IMR-90 (cell line): Measurements from ENCODE around the gene WDR11. TPM values are rescaled to one million over a fixed set of nuclear protein-coding genes. Genes with fewer than 3 reads are reported as not detected.

ENCODE experiments used
- ATAC-seq: fragments of 200-7000 bp; cut with Tn5 transposase; 2 replicates; pipeline ENCODE4 v1.9.1; 2020; ENCODE audit warnings: low read depth, mild to moderate bottlenecking, moderate library complexity
- BruUV-seq: library from RNA; stranded (reverse); fragments of 400-500 nt; replicated peaks from 2 replicates; lab custom pipeline; 2021; lab: Mats Ljungman, UMichigan
- CTCF ChIA-PET: fragments of 300-600 bp; formaldehyde crosslinking; extraction: SDS; loops from one replicate; lab custom pipeline; 2021; ENCODE audit warnings: antibody characterized with exemption; lab: Yijun Ruan, JAX
- POLR2A ChIA-PET: fragments of 300-600 bp; sonication (Branson Sonifier 250); formaldehyde crosslinking; loops from one replicate; lab custom pipeline; 2022; ENCODE audit warnings: antibody characterized with exemption; ENCODE audit not compliant: unreplicated experiment; lab: Charles Lee
- DNase-seq: peaks from one replicate; pipeline ENCODE4 v3.0.0; 2013
- H2AFZ ChIP-seq: replicated peaks from 2 replicates; pipeline ENCODE3; 2013; ENCODE audit warnings: low read length, mild to moderate bottlenecking; ENCODE audit not compliant: poor library complexity
- H2AK5ac ChIP-seq: 2 replicates; pipeline ENCODE4 v1.6.1; 2013; ENCODE audit warnings: low read depth, low read length, inconsistent platforms
- H2AK9ac ChIP-seq: replicated peaks from 2 replicates; pipeline ENCODE3; 2013; ENCODE audit warnings: mild to moderate bottlenecking, low read depth, low read length, moderate library complexity; ENCODE audit not compliant: poor library complexity
- H2BK120ac ChIP-seq: 2 replicates; pipeline ENCODE4 v1.6.1; 2013; ENCODE audit warnings: low read depth, low read length, inconsistent platforms
- H2BK15ac ChIP-seq: 3 replicates; pipeline ENCODE4 v1.6.1; 2013; ENCODE audit warnings: low read depth, low read length, inconsistent platforms
- H2BK20ac ChIP-seq: 2 replicates; pipeline ENCODE4 v1.6.1; 2013; ENCODE audit warnings: low read depth, mild to moderate bottlenecking, inconsistent platforms, low read length, moderate library complexity
- H2BK5ac ChIP-seq: 2 replicates; pipeline ENCODE4 v1.6.1; 2013; ENCODE audit warnings: mild to moderate bottlenecking, low read depth, low read length, inconsistent platforms; ENCODE audit not compliant: poor library complexity, severe bottlenecking
- H3K14ac ChIP-seq: replicated peaks from 2 replicates; pipeline ENCODE4 v1.6.1; 2013; ENCODE audit warnings: low read depth, low read length, inconsistent platforms
- H3K18ac ChIP-seq: 2 replicates; pipeline ENCODE4 v1.6.1; 2013; ENCODE audit warnings: low read depth, low read length, control low read depth
- H3K23ac ChIP-seq: 2 replicates; pipeline ENCODE4 v1.6.1; 2013; ENCODE audit warnings: low read depth, low read length, inconsistent platforms
- H3K27ac ChIP-seq: 2 replicates; pipeline ENCODE4 v1.5.1; 2013; ENCODE audit warnings: mild to moderate bottlenecking, control low read depth, low read length; ENCODE audit not compliant: insufficient read depth
- H3K27me3 ChIP-seq: 2 replicates; pipeline ENCODE4 v1.6.1; 2013; ENCODE audit warnings: low read length; ENCODE audit not compliant: control insufficient read depth, insufficient read depth
- H3K36me3 ChIP-seq: 2 replicates; pipeline ENCODE4 v1.6.1; 2013; ENCODE audit warnings: low read length, mixed read lengths; ENCODE audit not compliant: control insufficient read depth, insufficient read depth
- H3K4ac ChIP-seq: 2 replicates; pipeline ENCODE4 v1.6.1; 2013; ENCODE audit warnings: low read depth, low read length, inconsistent platforms
- H3K4me1 ChIP-seq: 2 replicates; pipeline ENCODE4 v1.6.1; 2013; ENCODE audit warnings: low read length, mixed read lengths; ENCODE audit not compliant: control insufficient read depth, insufficient read depth
- H3K4me2 ChIP-seq: 2 replicates; pipeline ENCODE4 v1.6.1; 2013; ENCODE audit warnings: low read depth, mild to moderate bottlenecking, control low read depth, low read length, moderate library complexity
- H3K4me3 ChIP-seq: 2 replicates; pipeline ENCODE4 v1.5.1; 2013; ENCODE audit warnings: low read depth, mild to moderate bottlenecking, control low read depth, low read length, moderate library complexity; ENCODE audit not compliant: insufficient read depth
- H3K56ac ChIP-seq: 2 replicates; pipeline ENCODE4 v1.6.1; 2013; ENCODE audit warnings: low read length, inconsistent platforms; ENCODE audit not compliant: insufficient read depth; ENCODE audit errors: extremely low read depth
- H3K79me1 ChIP-seq, 2 experiments: 2 replicates each; pipeline ENCODE4 v1.6.1; 2013; ENCODE audit warnings: low read length in 2 of 2, inconsistent platforms in 1 of 2, low read depth in 1 of 2
- H3K9ac ChIP-seq: 2 replicates; pipeline ENCODE4 v1.6.1; 2013; ENCODE audit warnings: low read depth, low read length, control low read depth
- H3K9me1 ChIP-seq: 2 replicates; pipeline ENCODE4 v1.6.1; 2013; ENCODE audit warnings: low read length, inconsistent platforms; ENCODE audit not compliant: insufficient read depth
- H3K9me3 ChIP-seq: 2 replicates; pipeline ENCODE4 v1.6.1; 2013; ENCODE audit warnings: low read length; ENCODE audit not compliant: control insufficient read depth, insufficient read depth
- H4K20me1 ChIP-seq: 2 replicates; pipeline ENCODE4 v1.6.1; 2013; ENCODE audit warnings: low read length, inconsistent platforms; ENCODE audit not compliant: insufficient read depth
- H4K5ac ChIP-seq: 2 replicates; pipeline ENCODE4 v1.6.1; 2013; ENCODE audit warnings: mild to moderate bottlenecking, low read depth, low read length, control low read depth
- H4K8ac ChIP-seq, 2 experiments: 2 replicates each; pipeline ENCODE4 v1.6.1; 2013; ENCODE audit warnings: low read depth in 2 of 2, low read length in 2 of 2, control low read depth in 1 of 2, inconsistent platforms in 1 of 2
- H4K91ac ChIP-seq: 2 replicates; pipeline ENCODE4 v1.6.1; 2013; ENCODE audit warnings: low read depth, low read length, inconsistent platforms; ENCODE audit not compliant: insufficient read depth
- CTCF ChIP-seq: conservative IDR thresholded peaks from 2 replicates; pipeline ENCODE4 v1.5.1; 2012; ENCODE audit warnings: mild to moderate bottlenecking, low read depth, low read length, improper control_type of control experiment
- MAZ ChIP-seq: IDR thresholded peaks from 2 replicates; pipeline ENCODE4 v1.6.1; 2012; ENCODE audit warnings: low read depth, mild to moderate bottlenecking, low read length, improper control_type of control experiment, moderate library complexity, borderline replicate concordance
- RCOR1 ChIP-seq: IDR thresholded peaks from 2 replicates; pipeline ENCODE4 v1.6.1; 2012; ENCODE audit warnings: mild to moderate bottlenecking, low read length, improper control_type of control experiment; ENCODE audit not compliant: insufficient replicate concordance
- WGBS, 2 experiments: methylation state at CpG; one replicate each; pipeline versions ENCODE4 v1.1.5 to v1.1.7; 2013; ENCODE audit warnings: missing lambda C conversion rate in 2 of 2; ENCODE audit not compliant: insufficient read length in 1 of 2; ENCODE audit errors: extremely low coverage in 2 of 2; 5-methylcytosine and 5-hydroxymethylcytosine counted together
- dilution Hi-C: fragments of 300-500 bp; cut with HindIII; formaldehyde crosslinking; loops from one replicate; pipeline ENCODE4 v1.14.3; 2018; ENCODE audit warnings: low sequenced_read_pairs; ENCODE audit not compliant: unreplicated experiment
- in situ Hi-C: fragments of 300-500 bp; cut with MboI; formaldehyde crosslinking; loops from 3 replicates; pipeline ENCODE4 v1.14.3; 2019; ENCODE audit warnings: low sequenced_read_pairs, inconsistent platforms, mixed read lengths
- intact Hi-C: fragments of 100-400 bp; cut with micrococcal nuclease; formaldehyde crosslinking; loops from 2 replicates; pipeline ENCODE4 v1.10.0; 2022
- polyA plus RNA-seq, 3 experiments: library from polyadenylated mRNA; depleted of rRNA; stranded (reverse); fragments of >200 nt; gene quantifications; 2 replicates each; pipeline ENCODE4 v1.2.3, GENCODE V29; 2012; ENCODE audit warnings: low replicate concordance in 1 of 3
- total RNA-seq: library from RNA; depleted of rRNA; stranded (reverse); fragments of >200 nt; gene quantifications from 2 replicates; pipeline ENCODE4 v1.2.3, GENCODE V29; 2012

Gene WDR11
- total and polyA plus RNA-seq, 2 of the 4 experiments (the other 2 are of a cell fraction), result 31.6 to 62.6 TPM

- no peak overlapping the region for H3K27ac ChIP-seq
- H3K4me3 ChIP-seq, result no peak overlapping the region
- H3K4ac ChIP-seq, result no peak overlapping the region
- ChIA-PET CTCF (no interaction called here), POLR2A (no interaction called here)
- no peaks in the 10 kb centered on the region for H4K20me1 ChIP-seq
- no peak overlapping the region for H3K18ac ChIP-seq
- H2BK15ac ChIP-seq, result no peak overlapping the region
- H2BK120ac ChIP-seq, result no peak overlapping the region
- H4K8ac ChIP-seq, result no peak overlapping the region
- H3K36me3 ChIP-seq, result no peaks in the 10 kb centered on the region
- H3K4me1 ChIP-seq, result no peaks in the 10 kb centered on the region
- H2AK9ac ChIP-seq, result no peak overlapping the region
- no peak overlapping the region for H2BK5ac ChIP-seq
- H3K23ac ChIP-seq, result no peak overlapping the region
- no peak overlapping the region for H4K91ac ChIP-seq
- H2AK5ac ChIP-seq, result no peak overlapping the region
- H3K27me3 ChIP-seq, result no peaks in the 10 kb centered on the region
- intact Hi-C loops, result no loop called here
- dilution Hi-C loops, result no loop called here
- no peak overlapping the region for H3K4me2 ChIP-seq
- H2BK20ac ChIP-seq, result no peak overlapping the region
- WGBS, 2 experiments, result no CpG with 5 or more reads among the region's 7 CpGs
- BruUV-seq, result no TSS peak
- no peak overlapping the region for H3K14ac ChIP-seq
- ATAC-seq, result no peak
- no peak overlapping the region for H3K56ac ChIP-seq
- H2AFZ ChIP-seq, result no peak overlapping the region
- in situ Hi-C loops, result no loop called here
- no peaks in the 10 kb centered on the region for H3K9me1 ChIP-seq
- H4K5ac ChIP-seq, result no peak overlapping the region
- H3K9ac ChIP-seq, result no peak overlapping the region
- DNase-seq, result no peak
- TF ChIP-seq MAZ (no peak), CTCF (no peak), RCOR1 (no peak)
- H3K9me3 ChIP-seq, result 0 out of 2 replicates have a peak, but pooled peaks cover 2% of the 10 kb centered on the region
- no peaks in the 10 kb centered on the region for H3K79me1 ChIP-seq
Observed at GRCh38 chr10:120805014-120805812, 45.9 kb upstream of the WDR11 start.
